ENCODE measurements around the gene TXNRD1.
"Not testable (repeated sequence)": the region's sequence is repeated elsewhere in the genome, so short reads cannot be mapped to it uniquely, and the experiment has no call there.

The TXNRD1 gene

GRCh38 chr12:104285740-104286515 lies 70.3 kb downstream of the TXNRD1 start:
- FAIRE-seq: no peak

- FAIRE-seq: no peak
Observed at GRCh38 chr12:104286516-104287482, 71.2 kb downstream of the TXNRD1 start.

- FAIRE-seq: no peak
Observed at GRCh38 chr12:104288635-104289274, 73.2 kb downstream of the TXNRD1 start.

- no peak for FAIRE-seq
Observed at GRCh38 chr12:104290320-104290719, 74.7 kb downstream of the TXNRD1 start.

- FAIRE-seq: no peak
Observed at GRCh38 chr12:104290855-104291254, 75.3 kb downstream of the TXNRD1 start.

GRCh38 chr12:104291867-104292524 lies 76.4 kb downstream of the TXNRD1 start:
- FAIRE-seq: no peak

GRCh38 chr12:104292872-104293794 lies 77.6 kb downstream of the TXNRD1 start:
- no peak for FAIRE-seq

- FAIRE-seq: not testable (repeated sequence)
Observed at GRCh38 chr12:104294158-104294859, 78.7 kb downstream of the TXNRD1 start.

GRCh38 chr12:104294927-104295668 lies 79.5 kb downstream of the TXNRD1 start:
- FAIRE-seq: no peak

GRCh38 chr12:104295954-104296353 lies 80.4 kb downstream of the TXNRD1 start:
- FAIRE-seq: no peak

GRCh38 chr12:104296718-104297117 lies 81.1 kb downstream of the TXNRD1 start:
- no peak for FAIRE-seq

- no peak for FAIRE-seq
Observed at GRCh38 chr12:104297477-104298113, 82.0 kb downstream of the TXNRD1 start.

GRCh38 chr12:104299842-104300481 lies 84.4 kb downstream of the TXNRD1 start:
- no peak for FAIRE-seq

- no peak for FAIRE-seq
Observed at GRCh38 chr12:104303538-104304151, 88.1 kb downstream of the TXNRD1 start, which contains the start of gene EID3. Gene EID3 (plus strand): TSS chr12:104303739. CDS start chr12:104303935, 196 bp downstream.

GRCh38 chr12:104304261-104305009 lies 88.9 kb downstream of the TXNRD1 start:
- FAIRE-seq: no peak

GRCh38 chr12:104305349-104305748 lies 89.8 kb downstream of the TXNRD1 start:
- no peak for FAIRE-seq

- FAIRE-seq: no peak
Observed at GRCh38 chr12:104306376-104306775, 90.8 kb downstream of the TXNRD1 start.
